ENCODE results near the gene TCF19.
"Not testable (repeated sequence)": the region's sequence is repeated elsewhere in the genome, so short reads cannot be mapped to it uniquely, and the experiment has no call there.

Gene TCF19

DNA sequence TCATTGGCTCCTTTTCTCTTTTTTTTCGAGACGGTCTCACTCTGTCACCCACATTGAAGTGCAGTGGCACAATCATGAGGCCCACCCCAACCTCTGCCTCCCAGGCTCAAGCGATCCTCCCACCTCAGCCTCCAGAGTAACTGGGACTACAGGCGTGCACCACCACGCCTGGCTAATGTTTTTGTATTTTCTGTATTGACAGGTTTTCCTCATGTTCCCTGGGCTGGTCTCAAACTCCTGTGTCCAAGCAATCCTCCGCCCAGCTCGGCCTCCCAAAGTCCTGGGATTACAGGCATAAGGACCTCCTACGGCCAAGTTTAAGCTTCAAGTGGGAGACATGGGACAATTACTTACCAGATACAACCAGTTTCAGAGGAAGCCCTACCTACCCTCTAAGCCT lies 21.5 kb downstream of the TCF19 start:
- Mint-ChIP-seq H3K27ac (no peak overlapping the region), H3K27me3 (no peaks in the 10 kb centered on the region), H3K36me3 (no peaks in the 10 kb centered on the region), H3K4me3 (peak overlapping the region; percentile 90), H3K9me3 (no peaks in the 10 kb centered on the region), H3K4me1 (peaks cover 19% of the 10 kb centered on the region)

- no peaks in the 10 kb centered on the region for H3K9me3 Mint-ChIP-seq
- no peaks in the 10 kb centered on the region for H3K27me3 Mint-ChIP-seq
- peak overlapping the region; percentile 90 for H3K4me3 Mint-ChIP-seq
- no peaks in the 10 kb centered on the region for H3K36me3 Mint-ChIP-seq
- peaks cover 19% of the 10 kb centered on the region for H3K4me1 Mint-ChIP-seq
- peak overlapping the region; percentile 70 for H3K27ac Mint-ChIP-seq
These were observed 22.1 kb downstream of the TCF19 start for GRCh38 chr6:31180500-31180899.

DNA sequence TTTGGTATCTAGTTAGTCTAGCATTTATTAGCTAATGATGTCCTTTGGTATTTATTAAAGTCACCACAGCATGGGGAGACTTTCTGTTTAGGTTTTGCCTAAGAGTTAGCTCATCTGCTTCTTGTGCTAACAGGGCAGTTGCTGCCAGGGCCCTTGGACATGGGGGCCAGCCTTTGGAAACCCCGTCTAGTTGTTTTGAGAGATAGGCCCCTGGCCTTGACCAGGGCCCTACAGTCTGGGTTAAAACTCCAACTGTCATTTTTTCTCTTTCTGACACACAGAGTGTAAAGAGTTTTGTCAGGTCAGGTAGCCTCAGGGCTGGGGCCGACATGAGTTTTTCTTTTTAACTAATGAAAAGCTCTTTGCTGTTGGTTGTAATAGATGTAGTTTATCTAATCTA lies 24.9 kb downstream of the TCF19 start:
- H3K27ac Mint-ChIP-seq, H3K4me3 Mint-ChIP-seq, H3K9me3 Mint-ChIP-seq, H3K27me3 Mint-ChIP-seq, H3K36me3 Mint-ChIP-seq: not testable (repeated sequence)
- peaks cover 14% of the 10 kb centered on the region for H3K4me1 Mint-ChIP-seq

GRCh38 chr6:31183859-31184258 lies 25.5 kb downstream of the TCF19 start:
- not testable (repeated sequence) for H3K36me3 Mint-ChIP-seq, H3K27me3 Mint-ChIP-seq, H3K27ac Mint-ChIP-seq, H3K4me3 Mint-ChIP-seq, H3K9me3 Mint-ChIP-seq
- H3K4me1 Mint-ChIP-seq, result peaks cover 10% of the 10 kb centered on the region

- H3K4me1 Mint-ChIP-seq, H3K36me3 Mint-ChIP-seq, H3K9me3 Mint-ChIP-seq, H3K27ac Mint-ChIP-seq, H3K27me3 Mint-ChIP-seq, H3K4me3 Mint-ChIP-seq: not testable (repeated sequence)
These were observed 27.3 kb downstream of the TCF19 start for GRCh38 chr6:31185695-31186051.

DNA sequence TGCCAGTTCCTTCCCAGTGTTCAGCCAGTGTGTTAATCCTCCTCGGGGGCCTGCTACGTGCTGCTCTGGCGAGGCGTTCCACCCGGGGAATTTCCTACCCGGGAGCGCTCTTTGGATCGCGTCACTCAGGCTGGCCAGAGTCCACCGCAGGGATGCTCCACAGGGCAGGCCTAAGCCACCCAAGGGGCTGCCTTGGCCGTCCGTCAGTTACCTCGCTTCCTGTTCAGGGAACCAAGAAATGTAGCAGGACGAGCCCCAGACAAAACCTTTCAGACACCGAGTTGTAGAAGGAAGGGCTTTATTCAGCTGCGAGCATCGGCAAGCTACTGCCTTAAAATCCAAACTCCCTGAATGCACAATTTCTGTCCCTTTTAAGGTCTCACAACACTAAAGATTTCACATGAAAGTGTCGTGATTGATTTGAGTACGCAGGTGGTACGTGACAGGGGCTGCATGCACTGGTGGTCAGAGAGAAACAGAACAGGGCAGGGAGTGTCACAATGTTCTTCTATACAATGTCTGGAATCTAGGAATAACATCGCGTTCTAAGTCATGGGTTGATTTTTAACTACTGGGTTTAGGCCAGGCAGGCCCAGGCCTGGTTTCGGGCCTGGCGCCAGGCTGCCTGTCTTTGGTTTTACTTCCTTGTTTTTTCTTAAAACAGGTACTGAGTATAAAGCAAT lies 27.8 kb downstream of the TCF19 start:
- no peaks in the 10 kb centered on the region for H3K9me3 Mint-ChIP-seq
- H3K27me3 Mint-ChIP-seq, result no peaks in the 10 kb centered on the region
- no peak overlapping the region for H3K27ac Mint-ChIP-seq
- H3K4me3 Mint-ChIP-seq, result no peak overlapping the region
- H3K4me1 Mint-ChIP-seq, result no peaks in the 10 kb centered on the region
- H3K36me3 Mint-ChIP-seq, result no peaks in the 10 kb centered on the region

DNA sequence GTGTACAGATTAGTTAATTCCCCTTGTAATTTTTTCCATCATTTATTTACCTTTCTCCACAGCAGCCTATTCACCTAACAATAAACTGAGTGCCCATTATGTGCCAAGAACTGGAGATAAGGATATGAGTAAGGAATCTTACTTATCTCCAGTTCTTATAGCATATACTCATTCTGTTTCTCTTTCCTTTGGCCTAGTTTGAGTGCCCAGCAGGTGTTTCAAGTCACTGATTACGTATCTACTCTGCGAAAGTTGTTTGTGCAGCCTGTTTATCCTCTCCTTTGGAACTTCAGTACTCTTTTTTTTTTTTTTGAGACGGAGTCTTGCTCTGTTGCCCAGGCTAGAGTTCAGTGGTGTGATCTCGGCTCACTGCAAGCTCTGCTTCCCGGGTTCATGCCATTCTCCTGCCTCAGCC lies 29.4 kb downstream of the TCF19 start:
- no peaks in the 10 kb centered on the region for H3K36me3 Mint-ChIP-seq
- no peaks in the 10 kb centered on the region for H3K9me3 Mint-ChIP-seq
- no peaks in the 10 kb centered on the region for H3K4me1 Mint-ChIP-seq
- H3K4me3 Mint-ChIP-seq, result no peak overlapping the region
- H3K27ac Mint-ChIP-seq, result no peak overlapping the region
- no peaks in the 10 kb centered on the region for H3K27me3 Mint-ChIP-seq

GRCh38 chr6:31189223-31189622 lies 30.8 kb downstream of the TCF19 start:
- H3K4me1 Mint-ChIP-seq, H3K27me3 Mint-ChIP-seq, H3K27ac Mint-ChIP-seq, H3K36me3 Mint-ChIP-seq, H3K4me3 Mint-ChIP-seq, H3K9me3 Mint-ChIP-seq: not testable (repeated sequence)

DNA sequence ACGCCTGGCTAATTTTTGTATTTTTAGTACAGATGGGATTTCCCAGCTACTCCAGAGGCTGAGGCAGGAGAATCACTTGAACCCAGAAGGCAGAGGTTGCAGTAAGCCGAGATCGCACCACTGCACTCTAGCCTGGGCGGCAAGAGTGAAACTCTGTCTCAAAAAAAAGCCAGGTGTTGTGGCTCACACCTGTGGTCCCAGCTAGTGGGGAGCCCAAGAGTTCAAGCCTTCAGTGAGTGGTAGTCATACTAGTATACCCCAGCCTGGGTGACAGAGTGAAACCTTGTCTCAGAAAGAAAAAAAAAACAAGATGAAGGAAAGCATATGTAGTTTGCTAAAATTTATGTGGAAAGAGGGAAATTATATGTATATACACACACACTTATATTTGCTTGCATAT lies 32.1 kb downstream of the TCF19 start:
- Mint-ChIP-seq H3K36me3 (no peaks in the 10 kb centered on the region), H3K27me3 (no peaks in the 10 kb centered on the region), H3K9me3 (no peaks in the 10 kb centered on the region), H3K4me1 (peaks cover 13% of the 10 kb centered on the region), H3K27ac (no peak overlapping the region), H3K4me3 (no peak overlapping the region)

DNA sequence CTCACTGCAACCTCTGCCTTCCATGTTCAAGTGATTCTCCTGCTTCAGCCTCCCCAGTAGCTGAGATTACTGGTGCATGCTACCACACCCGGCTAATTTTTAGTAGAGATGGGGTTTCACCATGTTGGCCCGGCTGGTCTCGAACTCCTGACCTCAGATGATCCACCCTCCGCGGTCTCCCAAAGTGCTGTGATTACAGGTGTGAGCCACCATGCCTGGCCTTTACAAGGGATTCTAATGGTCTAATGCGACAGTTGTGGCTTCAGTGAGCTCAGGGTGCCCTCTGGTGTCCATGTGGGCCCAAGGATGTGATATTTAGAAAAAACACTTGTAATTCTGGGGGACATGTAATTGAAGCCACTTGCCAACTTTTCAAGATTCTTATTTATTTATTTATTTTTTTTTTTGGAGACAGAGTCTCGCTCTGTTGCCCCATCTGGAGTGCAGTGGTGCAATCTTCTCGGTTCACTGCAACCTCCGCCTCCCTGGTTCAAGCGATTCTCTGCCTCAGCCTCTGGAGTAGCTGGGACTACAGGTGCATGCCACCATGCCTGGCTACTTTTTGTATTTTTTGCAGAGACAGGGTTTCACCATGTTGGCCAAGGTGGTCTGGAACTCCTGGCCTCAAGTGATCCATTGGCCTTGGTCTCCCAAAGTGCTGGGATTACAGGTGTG lies 34.2 kb downstream of the TCF19 start:
- not testable (repeated sequence) for H3K9me3 Mint-ChIP-seq, H3K27ac Mint-ChIP-seq, H3K36me3 Mint-ChIP-seq, H3K27me3 Mint-ChIP-seq, H3K4me3 Mint-ChIP-seq
- peaks cover 28% of the 10 kb centered on the region for H3K4me1 Mint-ChIP-seq

- no peaks in the 10 kb centered on the region for H3K36me3 Mint-ChIP-seq
- no peak overlapping the region for H3K4me3 Mint-ChIP-seq
- H3K27ac Mint-ChIP-seq, result peak overlapping the region; percentile 72
- no peaks in the 10 kb centered on the region for H3K9me3 Mint-ChIP-seq
- H3K27me3 Mint-ChIP-seq, result no peaks in the 10 kb centered on the region
- H3K4me1 Mint-ChIP-seq, result peaks cover 32% of the 10 kb centered on the region
These were observed 34.8 kb downstream of the TCF19 start for GRCh38 chr6:31193206-31193605.

- Mint-ChIP-seq H3K27me3 (no peaks in the 10 kb centered on the region), H3K36me3 (no peaks in the 10 kb centered on the region), H3K4me1 (peaks cover 39% of the 10 kb centered on the region), H3K4me3 (no peak overlapping the region), H3K9me3 (no peaks in the 10 kb centered on the region), H3K27ac (peak overlapping the region; percentile 25)
These were observed 35.9 kb downstream of the TCF19 start for GRCh38 chr6:31194061-31194834.

DNA sequence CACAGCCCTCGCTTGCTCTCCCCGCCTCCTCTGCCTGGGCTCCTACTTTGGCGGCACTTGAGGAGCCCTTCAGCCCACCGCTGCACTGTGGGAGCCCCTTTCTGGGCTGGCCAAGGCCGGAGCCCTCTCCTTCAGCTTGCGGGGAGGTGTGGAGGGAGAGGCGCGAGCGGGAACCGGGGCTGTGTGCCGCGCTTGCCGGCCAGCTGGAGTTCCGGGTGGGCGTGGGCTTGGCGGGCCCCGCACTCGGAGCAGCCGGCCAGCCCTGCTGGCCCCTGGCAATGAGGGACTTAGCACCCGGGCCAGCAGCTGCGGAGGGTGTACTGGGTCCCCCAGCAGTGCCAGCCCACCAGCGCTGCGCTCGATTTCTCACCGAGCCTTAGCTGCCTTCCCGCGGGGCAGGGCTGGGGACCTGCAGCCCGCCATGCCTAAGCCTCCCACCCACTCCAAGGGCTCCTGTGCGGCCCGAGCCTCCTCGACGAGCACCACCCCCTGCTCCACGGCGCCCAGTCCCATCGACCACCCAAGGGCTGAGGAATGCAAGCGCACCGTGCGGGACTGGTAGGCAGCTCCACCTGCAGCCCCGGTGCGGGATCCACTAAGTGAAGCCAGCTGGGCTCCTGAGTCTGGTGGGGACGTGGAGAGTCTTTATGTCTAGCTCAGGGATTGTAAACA lies 37.1 kb downstream of the TCF19 start:
- not testable (repeated sequence) for H3K27ac Mint-ChIP-seq, H3K4me3 Mint-ChIP-seq, H3K27me3 Mint-ChIP-seq, H3K36me3 Mint-ChIP-seq, H3K9me3 Mint-ChIP-seq
- H3K4me1 Mint-ChIP-seq, result peaks cover 51% of the 10 kb centered on the region

- not testable (repeated sequence) for H3K36me3 Mint-ChIP-seq
- H3K4me1 Mint-ChIP-seq, result peaks cover 59% of the 10 kb centered on the region
These were observed 38.0 kb downstream of the TCF19 start for GRCh38 chr6:31196251-31197022.

DNA sequence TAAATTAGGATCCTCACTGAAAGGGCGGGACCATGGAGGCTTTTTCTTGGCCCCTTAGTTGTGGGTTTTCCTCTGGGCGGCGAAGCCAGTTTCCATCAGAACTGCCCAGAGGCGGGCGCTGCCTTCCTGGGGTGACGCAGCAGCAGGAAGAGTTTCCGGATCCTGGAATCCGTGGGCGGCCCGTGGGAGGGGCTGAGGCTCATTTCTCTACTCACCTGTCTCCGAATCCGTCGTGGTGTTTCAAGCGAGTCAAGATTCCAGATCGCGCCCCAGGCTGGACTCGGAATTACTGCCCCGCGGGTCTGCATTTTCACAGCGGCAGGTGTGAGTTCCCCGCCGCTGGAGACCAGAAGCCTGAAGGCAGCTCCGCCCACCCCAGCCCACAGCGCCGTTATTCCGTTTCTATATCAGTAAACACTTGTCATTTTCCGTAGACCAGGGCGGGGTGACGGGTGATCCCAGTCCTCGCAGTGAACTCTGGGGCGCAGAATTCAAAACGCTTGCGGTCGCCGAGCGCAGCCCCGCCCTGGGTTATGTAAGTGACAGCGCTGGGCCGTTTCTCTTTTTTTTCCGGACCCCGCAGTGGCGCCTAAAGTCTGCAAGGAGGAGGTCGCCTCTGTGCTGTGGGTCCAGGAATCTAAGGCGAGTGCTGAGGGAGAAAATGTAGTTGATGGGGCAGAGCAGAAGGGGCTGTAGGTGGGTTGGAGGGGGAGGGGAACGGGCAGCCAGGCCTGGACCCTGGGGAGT lies 39.3 kb downstream of the TCF19 start:
- H3K9me3 Mint-ChIP-seq, result no peaks in the 10 kb centered on the region
- peaks cover 8% of the 10 kb centered on the region for H3K36me3 Mint-ChIP-seq
- peaks cover 72% of the 10 kb centered on the region for H3K4me1 Mint-ChIP-seq
- no peaks in the 10 kb centered on the region for H3K27me3 Mint-ChIP-seq
- H3K27ac Mint-ChIP-seq, result peak overlapping the region; percentile 87
- H3K4me3 Mint-ChIP-seq, result peak overlapping the region; percentile 88

More at GRCh38 chr6:31196251-31197022, 38.0 kb downstream of the TCF19 start:
- Mint-ChIP-seq H3K27ac (peak overlapping the region; percentile 87), H3K4me3 (peak overlapping the region; percentile 88)
- H3K27me3 Mint-ChIP-seq, H3K9me3 Mint-ChIP-seq: not testable (repeated sequence)

Measured in activated naive CD4-positive, alpha-beta T cell treated with anti-CD3 and anti-CD28 coated beads, Interleukin-2, amount 50 U/mL, for 24 hours (primary cell).